GM21526 (cell line): ENCODE data around the gene GINS1.

ENCODE experiments used
- ATAC-seq: cut with Tn5 transposase; IDR thresholded peaks from one replicate; pipeline ENCODE4 v1.9.1; 2021; ENCODE audit warnings: moderate library complexity; ENCODE audit not compliant: unreplicated experiment, low FRiP score

Gene GINS1

DNA sequence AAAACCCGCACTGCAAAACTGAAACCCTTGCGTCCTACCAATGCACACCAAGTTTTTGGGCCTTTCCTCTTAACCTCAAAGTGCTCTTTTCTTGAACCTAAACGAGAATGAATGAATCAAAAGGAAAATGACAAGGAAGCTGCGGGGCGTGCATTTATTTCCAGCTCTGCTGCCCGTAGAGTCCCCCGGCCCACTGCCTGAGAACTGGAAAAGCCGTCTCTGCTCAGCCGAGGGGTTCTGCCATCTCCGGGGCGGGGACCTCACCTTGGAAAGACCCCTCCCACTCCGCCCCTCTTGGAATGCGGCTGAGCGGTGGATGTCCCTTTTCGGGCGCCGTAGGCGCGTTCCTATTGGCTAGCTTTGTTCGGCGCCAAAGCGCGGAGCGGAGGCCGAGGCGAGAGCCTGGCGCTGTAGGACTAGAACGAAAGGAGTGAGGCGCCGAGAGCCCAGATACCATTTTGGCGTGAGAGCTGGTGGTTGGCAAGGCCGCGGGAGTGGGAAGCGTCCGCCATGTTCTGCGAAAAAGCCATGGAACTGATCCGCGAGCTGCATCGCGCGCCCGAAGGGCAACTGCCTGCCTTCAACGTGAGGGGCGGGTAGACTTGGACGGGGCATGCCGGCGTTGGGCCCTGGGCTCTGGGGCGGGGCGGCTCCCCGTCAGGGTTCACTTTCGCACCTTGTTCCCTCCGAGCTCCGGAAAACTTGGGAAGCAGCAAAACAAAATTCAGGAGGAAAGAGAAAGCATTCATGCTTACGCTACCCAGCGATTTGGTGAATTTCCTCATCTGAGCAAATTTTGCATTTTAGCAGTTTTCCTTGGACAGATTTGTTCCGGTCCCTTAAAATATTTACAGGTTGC, at the start of gene GINS1:
GINS1 (plus strand) TSS at position 363 of the 859 bp plus-strand sequence; CDS start at position 511, 148 bp downstream.
- peak; percentile 88 for ATAC-seq

- ATAC-seq: no peak
Observed at GRCh38 chr20:25360631-25361286, 46.7 kb upstream of the GINS1 start.

DNA sequence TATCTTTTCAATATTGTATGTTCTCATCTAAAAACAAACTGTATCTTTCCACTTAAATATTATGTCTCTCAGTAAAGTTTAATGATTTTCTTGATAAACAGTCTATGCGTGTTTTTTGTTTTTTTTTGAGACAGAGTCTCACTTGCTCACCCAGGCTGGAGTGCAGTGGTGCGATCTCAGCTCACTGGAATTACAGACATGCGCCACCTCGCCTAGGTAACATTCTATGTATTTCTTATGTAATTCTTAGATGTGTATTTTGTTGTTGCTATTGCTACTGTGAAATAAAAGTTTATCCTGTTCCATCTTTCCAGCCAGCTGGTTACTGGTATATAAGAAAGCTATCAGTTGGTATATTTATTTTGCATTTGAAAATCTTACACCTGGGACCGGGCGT, 46.2 kb upstream of the GINS1 start:
- ATAC-seq: no peak

DNA sequence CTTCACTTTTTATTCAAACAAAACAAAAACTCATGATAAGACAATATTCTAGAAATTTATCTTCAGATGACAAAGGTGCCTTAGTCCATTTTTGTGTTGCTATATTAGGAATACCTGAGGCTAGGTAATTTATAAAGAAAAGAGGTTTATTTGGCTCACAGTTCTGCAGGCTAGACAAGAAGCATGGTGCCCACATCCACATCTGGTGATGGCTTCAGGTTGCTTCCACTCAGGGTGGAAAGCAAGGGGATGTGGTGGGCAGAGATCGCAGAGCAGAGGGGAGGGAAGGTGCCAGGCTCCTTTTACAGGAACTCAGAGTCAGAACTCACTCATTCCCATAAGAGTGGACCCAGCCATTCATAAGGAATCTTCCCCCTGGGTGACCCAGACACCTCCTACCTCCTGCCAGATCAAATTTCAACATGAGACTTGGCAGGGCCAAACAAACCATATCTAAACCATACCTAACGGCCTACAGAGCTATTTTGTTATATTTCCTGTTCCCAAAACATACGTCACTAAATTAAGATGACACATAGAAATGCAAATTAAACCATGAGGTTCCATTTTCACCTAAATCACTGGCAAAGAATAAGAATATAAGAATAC, 43.2 kb upstream of the GINS1 start:
- no peak for ATAC-seq

DNA sequence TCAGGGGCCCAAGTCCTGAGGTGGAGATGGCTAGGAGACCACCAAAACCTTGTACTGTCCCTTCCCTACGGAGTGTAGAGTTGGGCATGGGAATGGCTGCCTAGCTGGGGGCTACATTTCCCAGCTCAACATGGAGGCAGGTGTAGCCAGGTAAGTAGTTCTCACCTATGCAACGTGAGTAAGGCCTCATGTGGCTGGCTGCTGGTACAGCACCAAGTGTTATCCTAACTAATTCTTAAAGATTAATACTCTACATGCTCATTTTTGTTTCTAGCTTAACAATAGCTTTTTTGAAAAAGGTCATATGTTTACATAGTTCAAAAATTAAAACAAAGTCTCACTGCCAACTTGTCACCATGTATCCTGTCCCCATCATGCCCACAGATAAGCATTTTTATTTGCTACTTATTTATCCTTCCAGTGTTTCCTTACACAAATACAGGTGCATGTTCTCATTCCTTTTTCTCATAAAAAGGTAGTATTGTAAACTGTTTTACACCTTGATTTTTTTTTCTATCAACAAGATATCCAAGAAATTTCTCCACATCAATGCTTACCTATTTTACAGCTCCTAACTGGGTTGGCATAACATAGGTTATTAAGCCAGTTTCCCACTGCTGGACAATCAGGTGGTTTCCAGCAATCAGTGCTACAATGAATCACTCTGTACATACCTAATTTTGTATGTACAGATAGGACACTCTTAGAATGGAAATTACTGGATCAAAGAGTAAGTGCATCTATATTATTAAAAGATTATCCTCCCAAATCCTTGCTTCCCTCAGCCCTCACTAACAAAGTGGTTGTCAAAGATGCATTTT, 42.4 kb upstream of the GINS1 start:
- ATAC-seq: no peak

GRCh38 chr20:25368526-25368925, 38.9 kb upstream of the GINS1 start:
- no peak for ATAC-seq

DNA sequence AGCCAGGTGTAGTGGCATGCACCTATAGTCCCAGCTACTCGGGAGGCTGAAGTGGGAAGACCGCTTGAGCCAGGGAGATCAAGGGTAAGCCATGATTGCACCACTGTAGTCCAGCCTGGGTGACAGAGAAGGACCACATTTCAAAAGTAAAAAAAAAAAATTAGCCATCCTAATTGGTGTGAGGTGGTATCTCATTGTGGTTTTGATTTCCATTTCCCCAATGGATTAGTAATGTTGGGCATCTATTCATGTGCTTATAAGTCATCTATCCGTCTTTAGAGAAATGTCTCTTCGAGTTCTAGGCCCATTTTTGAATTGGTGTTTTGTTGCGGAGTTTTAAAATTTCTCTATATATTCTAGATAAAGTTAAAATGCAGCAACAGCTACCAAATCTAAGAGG, 38.5 kb upstream of the GINS1 start:
- no peak for ATAC-seq

DNA sequence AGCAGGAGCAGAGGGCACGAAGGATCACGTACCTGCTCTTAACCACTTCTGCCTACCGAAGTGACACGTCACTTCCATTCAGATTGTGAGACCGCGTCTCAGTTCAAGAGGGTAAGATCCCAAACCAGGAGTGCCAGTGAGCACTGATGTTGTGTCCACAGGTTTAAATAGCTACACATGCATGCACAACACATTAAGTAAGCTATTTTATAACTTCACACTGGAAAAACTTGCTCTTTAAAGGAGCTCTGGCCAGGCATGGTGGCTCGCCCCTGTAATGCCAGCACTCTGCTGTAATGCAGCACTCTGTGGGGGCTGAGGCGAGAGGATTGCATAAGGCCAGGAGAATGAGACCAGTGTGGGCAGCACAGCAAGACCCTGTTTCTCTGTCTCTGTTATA, 37.9 kb upstream of the GINS1 start:
- ATAC-seq: no peak

DNA sequence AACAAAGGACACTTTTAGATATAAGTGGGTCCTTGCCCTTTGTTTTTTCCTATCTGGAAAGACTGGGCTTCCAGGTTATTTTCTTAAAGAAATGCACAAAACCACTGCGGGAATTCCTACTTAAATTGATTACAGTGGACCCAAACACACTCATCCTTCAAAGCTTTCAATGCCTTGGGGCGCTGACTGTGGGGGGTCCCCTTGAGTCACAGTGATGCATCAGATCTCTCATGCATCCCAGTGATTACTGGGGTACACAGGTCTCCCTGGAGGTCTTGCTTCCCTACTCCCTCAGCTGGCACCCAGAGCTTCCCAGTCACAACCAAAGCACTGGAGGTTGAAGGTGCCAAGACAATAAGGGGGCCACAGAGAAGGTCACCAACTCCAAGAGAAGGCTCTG, 37.5 kb upstream of the GINS1 start:
- no peak for ATAC-seq

- no peak for ATAC-seq
Observed at GRCh38 chr20:25372584-25373336, 34.7 kb upstream of the GINS1 start.

DNA sequence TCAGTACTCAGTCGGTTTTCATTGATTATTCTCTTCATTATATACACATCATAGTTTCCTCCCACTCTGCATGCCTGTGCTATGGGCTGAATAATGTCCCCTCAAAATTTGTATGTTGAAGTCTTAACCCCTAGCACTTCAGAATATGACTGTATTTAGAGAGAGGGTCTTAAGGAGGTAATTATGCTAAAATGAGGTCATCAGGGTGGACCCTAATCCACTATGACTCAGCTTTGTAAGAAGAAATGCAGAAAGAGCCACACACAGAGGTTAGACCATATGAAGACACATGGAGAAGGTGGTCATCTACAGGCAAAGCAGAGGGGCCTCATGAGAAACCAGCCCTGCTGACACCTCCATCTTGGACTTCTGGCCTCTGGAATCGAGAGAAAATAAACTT, 32.6 kb upstream of the GINS1 start:
- ATAC-seq: no peak

DNA sequence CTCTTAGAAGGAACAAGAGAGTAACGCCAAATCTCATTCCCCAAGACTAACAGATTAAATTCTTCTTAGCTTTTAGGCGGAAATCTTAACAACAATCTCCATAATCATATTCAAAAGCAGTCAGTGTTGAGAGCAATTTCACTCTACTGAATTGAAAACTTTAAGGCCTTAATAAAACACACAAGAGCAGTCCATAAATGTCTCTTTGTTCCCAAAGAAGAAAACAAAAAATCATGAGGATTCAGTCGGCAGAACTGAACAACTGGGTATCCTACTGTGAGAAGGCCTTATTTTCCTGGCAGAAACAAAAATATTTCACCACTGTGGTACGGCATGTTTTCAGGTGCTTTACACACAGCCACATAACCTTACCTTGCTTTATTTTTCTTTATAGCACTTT, 31.2 kb upstream of the GINS1 start:
- no peak for ATAC-seq

DNA sequence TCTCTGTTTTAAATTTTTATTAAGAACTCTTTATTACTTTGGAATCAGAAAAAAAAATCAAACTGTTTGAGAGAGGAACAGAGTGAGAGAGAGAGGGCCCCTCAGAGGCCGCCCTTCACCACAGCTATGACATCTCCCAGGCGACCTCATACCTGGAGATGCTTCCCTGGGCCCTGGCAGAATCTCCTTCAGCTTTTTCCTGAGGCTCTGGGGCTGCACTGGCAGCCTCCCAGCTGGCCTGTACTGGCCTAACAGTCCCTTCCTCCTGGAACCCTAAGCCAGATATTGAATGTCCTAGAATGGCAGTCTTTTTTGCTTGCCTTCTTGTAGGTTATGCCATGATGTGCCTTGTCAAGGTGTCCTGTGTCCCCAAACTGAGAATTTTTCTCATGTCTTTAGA, 30.6 kb upstream of the GINS1 start:
- ATAC-seq: no peak

- no peak for ATAC-seq
Observed at GRCh38 chr20:25378189-25378883, 29.1 kb upstream of the GINS1 start.

DNA sequence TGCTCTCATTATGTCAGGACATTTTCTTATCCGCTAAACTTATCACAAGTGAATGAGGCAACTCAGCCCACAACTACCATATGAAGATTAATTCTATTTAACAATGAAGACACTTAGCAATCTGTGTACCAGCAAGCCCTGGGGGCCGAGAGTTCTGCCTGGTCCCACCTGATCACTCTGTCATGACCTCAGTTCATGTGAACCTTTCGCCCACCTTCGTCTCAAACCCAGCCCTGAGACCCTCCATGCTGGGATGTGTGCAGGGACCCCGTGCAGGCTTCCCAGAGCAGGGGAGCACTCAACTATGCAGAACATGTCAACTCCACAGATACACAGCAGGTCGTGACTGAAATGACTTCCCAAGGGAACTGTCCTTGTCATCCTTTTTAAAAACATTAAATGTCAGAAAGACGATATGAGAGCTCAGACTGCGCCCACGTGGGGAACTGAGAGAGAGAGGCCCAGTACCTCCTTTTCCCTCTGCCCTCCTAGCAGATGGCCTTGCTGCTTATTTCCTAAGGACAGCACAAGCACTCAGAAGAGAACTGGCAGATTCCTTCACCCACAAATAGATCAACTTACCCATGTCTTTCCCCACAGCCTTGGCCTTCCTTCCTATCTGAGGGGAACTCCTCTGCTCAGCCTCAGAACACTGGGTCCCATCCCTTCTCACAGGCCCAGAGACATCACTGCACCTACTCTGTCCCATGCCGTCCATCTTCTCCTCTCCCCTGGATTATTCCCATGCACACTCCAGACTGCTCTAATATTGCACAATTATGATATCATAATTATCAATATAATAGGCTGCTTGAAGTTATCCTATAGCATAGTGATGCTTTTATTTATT, 28.4 kb upstream of the GINS1 start:
- no peak for ATAC-seq

DNA sequence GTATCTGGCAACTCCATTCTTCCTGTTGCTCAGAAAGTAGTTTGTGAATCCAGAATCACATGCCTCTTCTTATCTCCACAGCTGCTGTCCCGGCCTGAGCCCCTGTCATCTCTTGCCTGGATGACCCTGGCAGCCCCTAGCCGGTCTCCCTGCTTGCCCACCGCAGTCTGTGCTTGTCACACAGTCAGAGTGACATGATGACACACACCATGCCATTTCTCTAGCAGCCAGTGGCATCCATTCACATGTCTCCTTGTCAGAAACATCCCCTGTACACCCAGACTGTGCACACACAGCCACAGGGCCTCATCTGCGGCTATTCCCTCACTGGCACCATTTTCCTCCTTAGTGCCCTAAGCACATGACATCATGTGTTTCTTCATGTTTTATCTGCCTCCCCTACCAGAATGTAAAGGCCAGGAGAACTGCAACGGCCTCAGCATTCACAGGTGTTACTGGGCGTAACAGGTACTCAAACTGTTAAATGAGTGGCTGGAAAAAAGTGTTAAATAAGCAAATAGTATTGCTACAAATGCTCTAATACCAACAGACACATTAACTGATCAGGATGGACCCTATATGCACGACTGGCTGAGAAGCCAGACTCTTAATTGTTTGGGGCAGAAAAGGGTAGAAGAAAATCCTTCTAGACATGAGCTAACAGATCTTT, 26.4 kb upstream of the GINS1 start:
- no peak for ATAC-seq

DNA sequence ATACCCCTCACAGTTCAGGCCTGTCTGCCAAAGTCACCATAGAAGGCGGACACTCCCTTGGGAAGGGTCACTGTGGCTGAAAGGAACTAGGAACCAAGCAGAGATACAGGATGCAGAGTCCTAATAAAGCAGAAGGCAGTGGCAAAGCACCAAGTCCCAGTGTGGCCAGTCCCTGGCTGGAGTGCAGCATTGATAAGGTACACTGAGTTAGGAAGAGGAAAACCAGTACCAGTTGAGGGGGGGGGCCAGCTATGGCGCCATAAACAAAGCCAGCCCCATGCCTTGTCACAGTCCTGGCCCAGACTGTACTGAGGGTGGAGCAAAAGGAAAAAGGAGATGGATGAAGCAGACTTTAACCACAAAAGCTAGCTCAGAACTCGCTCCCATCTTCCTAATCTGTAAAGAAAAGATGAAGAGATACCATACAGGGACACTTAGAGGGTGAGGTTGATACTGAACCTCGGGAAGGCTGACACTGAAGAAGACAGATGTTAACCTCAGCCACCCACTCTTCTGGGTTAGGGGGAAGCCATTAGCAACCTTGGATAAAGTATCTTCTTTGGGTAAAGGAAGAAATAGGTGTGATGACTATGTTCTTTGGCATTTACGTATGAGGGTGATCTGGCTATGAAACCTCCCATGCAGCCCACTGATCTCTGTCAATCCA, 24.6 kb upstream of the GINS1 start:
- ATAC-seq: no peak
